EL (cell line): ENCODE measurements around the gene CNDP2.
"Not testable (repeated sequence)": the region's sequence is repeated elsewhere in the genome, so short reads cannot be mapped to it uniquely, and the experiment has no call there.

Experiments used
- DNase-seq: peaks from one replicate; pipeline ENCODE4 v3.0.0-alpha.2; 2016

CNDP2 gene

GRCh38 chr18:74519320-74520095, 23.3 kb downstream of the CNDP2 start:
- no peak for DNase-seq

DNA sequence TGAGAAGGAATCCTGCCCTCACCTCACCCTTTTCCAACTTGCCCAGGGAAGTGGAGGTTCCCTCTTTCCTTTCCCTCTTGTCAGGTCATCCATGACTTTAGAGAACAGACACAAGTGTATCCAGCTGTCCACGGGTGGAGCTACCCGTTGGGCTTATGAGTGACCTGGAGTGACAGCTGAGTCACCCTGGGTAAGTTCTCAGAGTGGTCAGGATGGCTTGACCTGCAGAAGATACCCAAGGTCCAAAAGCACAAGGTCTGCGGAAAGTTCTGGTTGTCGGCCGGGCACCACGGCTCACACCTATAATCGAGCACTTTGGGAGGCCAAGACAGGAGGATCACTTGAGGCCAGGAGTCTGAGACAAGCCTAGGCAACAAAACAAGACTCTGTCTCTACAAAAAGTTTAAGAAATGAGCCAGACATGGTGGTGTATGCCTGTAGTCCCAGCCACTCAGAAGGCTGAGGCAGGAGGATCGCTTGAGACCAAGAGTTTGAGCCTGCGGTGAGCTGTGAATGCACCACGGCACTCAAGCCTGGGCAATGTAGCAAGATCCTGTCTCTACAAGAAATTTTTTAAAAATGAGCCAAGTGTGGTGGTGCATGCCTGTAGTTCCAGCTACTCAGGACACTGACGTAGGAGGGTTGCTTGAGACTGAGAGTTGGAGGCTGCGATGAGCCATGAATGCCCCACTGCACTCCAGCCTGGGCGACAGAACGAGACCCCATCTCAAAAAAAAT, 24.1 kb downstream of the CNDP2 start:
- no peak for DNase-seq

GRCh38 chr18:74521068-74521725, 25.0 kb downstream of the CNDP2 start:
- DNase-seq = no peak

- no peak for DNase-seq
Observed at GRCh38 chr18:74522635-74523548, 26.7 kb downstream of the CNDP2 start.

DNA sequence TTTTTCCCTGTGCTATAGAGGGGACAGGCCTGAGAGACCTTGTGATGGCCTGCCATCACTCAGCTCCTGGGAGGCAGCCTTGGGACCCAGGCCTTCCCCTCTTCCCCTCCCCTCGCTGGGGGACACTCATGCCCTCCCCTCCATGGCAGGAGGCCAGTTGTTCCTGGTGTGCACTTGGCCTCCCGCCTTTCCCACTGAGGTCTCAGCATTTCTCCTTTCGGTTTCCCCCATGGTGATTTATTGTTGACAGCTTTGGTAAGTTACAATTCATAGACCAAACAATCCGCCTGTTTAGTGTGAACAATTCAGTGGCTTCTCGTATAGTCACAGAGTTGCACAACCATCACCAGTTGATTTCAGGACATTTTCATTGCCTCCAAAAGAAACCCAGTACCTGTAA, 27.9 kb downstream of the CNDP2 start:
- no peak for DNase-seq

GRCh38 chr18:74524915-74525314, 28.8 kb downstream of the CNDP2 start:
- not testable (repeated sequence) for DNase-seq

- DNase-seq = no peak
Observed at GRCh38 chr18:74525741-74526140, 29.6 kb downstream of the CNDP2 start.

GRCh38 chr18:74526488-74526887, 30.3 kb downstream of the CNDP2 start:
- no peak for DNase-seq

DNA sequence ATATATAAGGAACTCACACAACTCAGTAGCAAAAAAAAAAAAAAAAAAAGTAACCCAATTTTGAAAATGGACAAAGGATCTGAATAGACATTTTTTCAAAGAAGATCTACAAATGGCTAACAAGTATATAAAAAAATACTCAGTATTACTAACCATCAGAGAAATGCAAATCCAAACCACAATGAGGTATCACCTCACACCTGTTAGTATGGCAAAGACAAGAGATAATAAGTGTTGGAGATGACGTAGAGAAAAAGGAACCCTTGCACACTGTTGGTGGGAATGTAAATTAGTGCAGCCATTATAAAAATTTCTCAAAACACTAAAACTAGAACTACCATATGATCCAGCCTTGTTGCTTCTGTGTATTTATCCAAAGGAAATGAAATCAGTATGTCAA, 32.3 kb downstream of the CNDP2 start:
- DNase-seq = no peak

GRCh38 chr18:74528913-74529312, 32.8 kb downstream of the CNDP2 start:
- DNase-seq = no peak

DNA sequence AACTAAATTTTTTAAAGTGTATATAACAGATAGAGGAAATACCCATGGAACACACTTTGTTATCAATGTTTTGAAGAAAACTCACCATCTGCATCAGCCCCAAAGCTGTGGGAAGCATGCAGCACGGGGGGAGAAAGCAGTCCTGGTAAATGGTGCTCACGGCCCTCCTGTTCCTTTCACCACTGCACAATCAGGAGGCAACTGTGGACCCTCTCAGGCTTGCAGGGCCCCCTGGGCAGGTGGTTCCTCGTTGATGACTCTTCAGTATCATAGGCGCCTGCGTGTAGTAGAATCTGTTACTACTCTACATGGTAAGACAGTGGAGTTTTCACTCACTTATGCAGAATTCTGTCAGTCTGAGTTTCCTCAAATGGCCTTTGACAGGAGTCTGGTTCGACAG, 33.2 kb downstream of the CNDP2 start:
- DNase-seq = no peak

DNA sequence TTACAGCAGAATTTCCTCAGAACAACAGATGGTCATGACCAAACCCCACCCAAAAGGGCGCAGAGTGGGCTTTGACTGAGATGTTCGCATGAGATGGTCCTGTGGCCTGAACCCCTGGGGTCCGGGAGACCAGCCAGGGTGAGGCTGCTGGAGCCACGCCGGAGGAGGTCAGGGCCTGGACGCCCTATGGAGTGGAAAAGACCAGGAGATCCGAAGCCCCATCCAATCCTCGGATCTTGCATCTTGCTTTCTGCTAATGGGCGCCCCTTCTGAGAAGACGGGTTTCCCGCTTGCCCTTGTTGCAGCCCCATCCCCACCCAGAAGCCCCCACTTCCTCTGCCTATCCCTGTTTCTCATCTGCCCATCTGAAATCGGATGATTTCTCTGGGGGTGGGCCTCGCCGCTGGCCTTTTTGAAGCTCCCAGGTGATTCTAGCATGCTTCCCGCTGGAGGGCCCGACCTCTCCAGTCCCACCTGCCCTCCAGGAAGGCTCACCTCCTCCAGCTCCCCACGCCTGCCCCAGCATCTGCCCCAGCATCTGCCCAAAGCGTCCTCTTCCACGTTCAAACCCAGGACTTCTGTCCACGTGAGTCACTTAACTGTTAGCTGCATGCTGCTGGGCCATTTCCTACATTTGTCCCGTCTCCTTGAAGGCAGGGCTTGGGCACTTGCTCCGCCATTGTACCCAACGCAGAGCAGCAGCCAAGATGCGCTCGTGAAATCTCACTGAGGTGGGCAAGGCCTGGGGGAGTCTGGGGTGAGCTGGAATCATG, 33.8 kb downstream of the CNDP2 start:
- DNase-seq = no peak

- DNase-seq = no peak
Observed at GRCh38 chr18:74530584-74530862, 34.4 kb downstream of the CNDP2 start.

DNA sequence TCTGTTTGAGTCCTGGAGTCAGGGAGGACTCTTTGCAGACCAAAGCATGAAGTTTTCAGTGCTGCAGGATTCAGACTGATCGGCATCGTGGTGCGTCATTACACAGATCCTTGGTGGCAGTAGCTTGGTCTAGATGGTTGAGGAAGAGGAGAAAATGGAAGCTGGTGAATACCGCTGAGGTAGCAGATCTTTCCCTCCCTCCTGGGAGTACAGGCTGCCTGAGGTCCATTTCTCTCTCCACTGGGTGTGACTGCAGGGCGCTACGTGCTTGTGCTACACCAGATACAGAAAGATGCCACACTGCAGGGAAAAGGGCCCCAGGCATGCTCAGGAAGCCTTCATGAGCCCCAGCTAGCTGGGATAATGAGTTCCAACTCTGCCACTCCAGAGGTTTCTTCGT, 34.9 kb downstream of the CNDP2 start:
- DNase-seq = no peak

DNA sequence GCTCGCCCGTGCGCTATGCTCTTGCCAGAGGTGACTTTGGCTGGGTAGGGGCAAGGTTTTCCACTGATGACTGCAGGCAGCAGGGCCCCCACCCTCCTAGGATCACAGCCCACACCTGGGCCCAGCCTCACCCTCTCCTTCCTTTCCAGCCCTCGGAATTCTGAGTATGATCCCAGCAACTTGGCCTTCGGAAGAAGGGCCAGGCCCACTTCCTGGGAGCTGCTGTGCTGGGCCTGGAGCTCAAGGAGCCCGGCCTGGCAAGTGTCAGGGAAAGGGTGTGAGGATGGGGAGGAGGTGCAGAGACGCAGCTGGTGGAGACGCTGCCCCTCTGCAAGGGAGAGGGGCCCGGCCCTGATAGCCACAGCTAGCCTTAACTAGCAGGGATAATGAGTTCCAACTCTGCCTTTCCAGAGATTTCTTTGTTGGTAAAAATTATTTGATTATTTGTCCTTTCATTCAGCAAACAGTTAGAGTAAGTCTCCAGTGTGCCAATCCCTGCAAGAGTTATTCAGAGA, 36.4 kb downstream of the CNDP2 start:
- DNase-seq = no peak

DNA sequence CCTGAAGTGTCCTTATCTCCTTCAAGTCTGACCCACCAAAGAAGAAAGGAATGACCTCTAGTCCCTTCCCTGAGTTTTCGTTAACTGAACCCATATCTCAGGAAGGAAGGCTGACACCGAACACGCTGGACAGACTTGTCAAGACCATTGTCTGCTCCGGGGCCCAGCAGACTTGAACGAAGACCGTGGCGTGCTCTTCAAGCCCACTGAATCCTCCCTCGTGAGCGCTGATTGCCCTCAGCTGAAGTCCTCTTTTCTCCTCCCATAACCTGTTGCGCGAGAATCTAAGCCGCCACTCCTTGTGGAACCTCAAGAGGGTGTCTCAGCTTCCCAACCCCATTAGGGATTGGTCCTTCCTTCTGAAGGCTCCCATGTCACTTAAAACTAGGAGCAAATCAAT, 37.5 kb downstream of the CNDP2 start:
- no peak for DNase-seq

GRCh38 chr18:74534150-74534969, 38.2 kb downstream of the CNDP2 start, which contains the start of gene CNDP1:
Gene CNDP1, plus strand, starts transcription at chr18:74534500. Its CDS starts 168 bp downstream, at chr18:74534668.
- no peak for DNase-seq

DNA sequence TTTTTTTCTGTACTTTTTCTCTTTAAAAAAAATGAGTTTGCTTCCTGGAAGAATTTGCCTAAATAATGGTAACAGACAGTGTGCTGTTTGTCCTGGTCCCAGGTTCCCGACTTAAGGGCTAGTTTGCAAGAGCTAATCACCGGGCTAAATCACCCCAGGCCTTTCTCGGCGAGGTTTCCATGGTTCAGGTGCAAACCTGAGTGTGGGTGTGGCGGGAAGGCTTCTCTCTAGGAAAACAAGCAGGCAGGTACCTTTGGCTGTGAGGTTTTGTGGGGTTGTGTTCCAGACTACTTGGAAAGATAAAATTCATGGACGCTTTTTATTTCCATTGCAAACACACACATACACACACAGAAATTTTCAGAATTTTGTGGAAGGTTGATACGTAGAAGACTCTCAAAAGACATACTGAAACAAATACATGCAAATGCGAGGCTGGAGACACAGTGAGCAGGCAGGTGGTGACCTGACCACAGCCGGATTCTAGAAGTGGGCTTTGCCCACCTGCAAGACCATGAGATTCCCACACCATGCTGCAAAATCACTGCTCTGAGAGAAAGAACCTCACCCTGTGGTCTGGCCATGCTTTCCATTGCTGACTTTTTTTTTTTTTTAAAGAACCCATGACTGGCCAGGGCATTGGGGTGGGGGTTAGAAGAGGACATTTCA, 39.0 kb downstream of the CNDP2 start:
- DNase-seq = no peak

GRCh38 chr18:74539289-74539688, 43.1 kb downstream of the CNDP2 start:
- DNase-seq = no peak

DNA sequence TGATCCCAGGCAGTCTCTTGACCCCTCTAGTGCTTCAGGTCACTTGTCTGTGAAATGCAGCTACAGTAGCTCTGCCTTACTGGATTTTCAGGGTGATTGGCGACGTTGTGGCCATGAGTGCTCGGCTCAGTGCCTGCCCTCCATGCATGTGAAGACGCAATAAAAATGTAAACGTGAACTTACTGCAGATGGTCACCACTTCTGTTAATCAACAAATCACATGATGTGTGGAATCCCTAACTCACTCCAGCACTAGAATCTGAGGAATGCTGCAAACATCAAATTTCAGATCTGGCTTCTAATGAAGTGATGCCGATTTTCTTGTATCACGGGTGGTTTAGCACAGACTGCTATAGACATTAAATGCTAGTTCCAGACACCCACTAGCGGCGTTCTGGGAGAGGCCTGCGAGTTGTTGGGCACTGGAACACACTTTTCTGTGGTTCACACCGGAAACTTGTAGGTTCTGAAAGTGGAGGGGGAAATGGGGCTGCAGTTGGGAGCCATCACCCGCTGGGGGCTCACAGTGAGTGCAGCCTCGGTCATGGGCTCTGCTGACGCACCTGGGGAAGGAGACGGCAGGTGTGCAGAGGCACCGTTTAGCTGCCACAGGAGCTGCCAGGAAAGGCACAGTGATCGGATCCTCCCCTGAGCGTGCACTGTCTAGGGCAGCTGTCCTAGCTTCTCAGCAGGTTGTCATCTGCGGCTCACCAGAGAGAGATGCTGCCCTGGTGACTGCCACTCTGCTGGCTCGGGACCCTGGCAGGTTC, 44.7 kb downstream of the CNDP2 start:
- no peak for DNase-seq
